GM12878 (cell line): ENCODE measurements around the gene WNT7A. TPM values are rescaled to one million over a fixed set of nuclear protein-coding genes. Genes with fewer than 3 reads are reported as not detected.

ENCODE experiments used
- ATAC-seq: fragments of 200-7000 bp; cut with Tn5 transposase; 3 replicates; pipeline ENCODE4 v1.9.1; 2020; ENCODE audit warnings: mild to moderate bottlenecking, moderate library complexity
- BruUV-seq: library from RNA; stranded (reverse); fragments of 400-500 nt; replicated peaks from 2 replicates; lab custom pipeline; 2021; lab: Mats Ljungman, UMichigan
- CTCF ChIA-PET: fragments of 300-600 bp; sonication (Branson Sonifier 250); formaldehyde crosslinking; extraction: SDS; loops from one replicate; lab custom pipeline; 2021; ENCODE audit warnings: inconsistent platforms; lab: Yijun Ruan, JAX
- POLR2A ChIA-PET: fragments of 350-600 bp; formaldehyde crosslinking; extraction: SDS; loops from one replicate; lab custom pipeline; 2021; ENCODE audit warnings: inconsistent platforms; lab: Charles Lee
- RAD21 ChIA-PET: fragments of 300-600 bp; sonication (Branson Sonifier 250); formaldehyde crosslinking; loops from one replicate; lab custom pipeline; 2023; ENCODE audit warnings: antibody characterized with exemption; ENCODE audit not compliant: unreplicated experiment; lab: Charles Lee
- SMC1A ChIA-PET: fragments of 300-600 bp; sonication (Branson Sonifier 250); formaldehyde crosslinking; loops from one replicate; lab custom pipeline; 2023; ENCODE audit not compliant: unreplicated experiment, uncharacterized antibody; lab: Charles Lee
- DNase-seq: peaks from one replicate; pipeline ENCODE4 v3.0.0-alpha.2; 2011; ENCODE audit warnings: low read depth, low spot score
- FAIRE-seq: peaks from 3 replicates; lab custom pipeline; 2011; peaks lifted over from hg19 to GRCh38; lab: Jason Lieb, UNC
- H2AFZ ChIP-seq: 2 replicates; pipeline ENCODE4 v1.6.0; 2011; ENCODE audit warnings: low read depth, low read length, control low read depth; ENCODE audit not compliant: control insufficient read depth
- H3K27ac ChIP-seq: 2 replicates; pipeline ENCODE4 v1.5.1; 2011; ENCODE audit warnings: control low read depth; ENCODE audit not compliant: control insufficient read depth, insufficient read depth
- H3K27me3 ChIP-seq, 2 experiments: replicated peaks in 1 of 2; 2 replicates each; pipeline versions ENCODE4 v1.6.0 to v1.6.1; 2011; ENCODE audit warnings: low read length in 1 of 2; ENCODE audit not compliant: control insufficient read depth in 2 of 2, insufficient read depth in 2 of 2
- H3K36me3 ChIP-seq, 2 experiments: 2 replicates each; pipeline ENCODE4 v1.5.1; 2011; ENCODE audit warnings: low read length in 1 of 2; ENCODE audit not compliant: control insufficient read depth in 2 of 2, insufficient read depth in 2 of 2
- H3K4me1 ChIP-seq: 2 replicates; pipeline ENCODE4 v1.6.1; 2011; ENCODE audit warnings: mild to moderate bottlenecking, low read length, moderate library complexity, mixed read lengths; ENCODE audit not compliant: control insufficient read depth, insufficient read depth
- H3K4me2 ChIP-seq: 2 replicates; pipeline ENCODE4 v1.6.0; 2011; ENCODE audit warnings: control low read depth; ENCODE audit not compliant: control insufficient read depth, insufficient read depth
- H3K4me3 ChIP-seq: fragments of 200-600 bp; sonication (generic); 2 replicates; pipeline ENCODE4 v1.5.1; 2016
- H3K79me2 ChIP-seq: 2 replicates; pipeline ENCODE4 v1.6.0; 2011; ENCODE audit warnings: low read length; ENCODE audit not compliant: control insufficient read depth, insufficient read depth
- H3K9ac ChIP-seq: 2 replicates; pipeline ENCODE4 v1.8.0; 2011; ENCODE audit warnings: low read length, control low read depth, mixed read lengths; ENCODE audit not compliant: control insufficient read depth, insufficient read depth
- H3K9me3 ChIP-seq: replicated peaks from 3 replicates; pipeline ENCODE4 v1.5.1; 2011; ENCODE audit warnings: mild to moderate bottlenecking, low read length; ENCODE audit not compliant: control insufficient read depth, insufficient read depth
- H4K20me1 ChIP-seq: 2 replicates; pipeline ENCODE4 v1.6.0; 2011; ENCODE audit not compliant: control insufficient read depth, insufficient read depth
- ATF3 ChIP-seq: IDR thresholded peaks from 2 replicates; pipeline ENCODE4 v1.6.1; 2011; ENCODE audit warnings: low read depth, mild to moderate bottlenecking, low read length, moderate library complexity, borderline replicate concordance; ENCODE audit errors: extremely low read depth
- CHD4 ChIP-seq: fragments of 200-600 bp; sonication (generic); IDR thresholded peaks from 2 replicates; pipeline ENCODE4 v1.6.1; 2016; ENCODE audit warnings: mild to moderate bottlenecking
- GABPA ChIP-seq: IDR thresholded peaks from 2 replicates; pipeline ENCODE4 v1.6.1; 2014; ENCODE audit warnings: antibody characterized with exemption, low read depth, mild to moderate bottlenecking, inconsistent platforms
- MEF2B ChIP-seq: fragments of 450-650 bp; IDR thresholded peaks from 2 replicates; pipeline ENCODE4 v1.6.1; 2018; ENCODE audit warnings: mild to moderate bottlenecking, moderate library complexity; ENCODE audit not compliant: partially characterized antibody, poor library complexity, severe bottlenecking
- NBN ChIP-seq: fragments of 450-650 bp; IDR thresholded peaks from 2 replicates; pipeline ENCODE4 v1.6.1; 2016
- SPI1 ChIP-seq: IDR thresholded peaks from 2 replicates; pipeline ENCODE4 v1.6.1; 2011; ENCODE audit warnings: low read depth, mild to moderate bottlenecking, low read length, moderate library complexity, borderline replicate concordance; ENCODE audit not compliant: insufficient read depth
- SREBF2 ChIP-seq: IDR thresholded peaks from 2 replicates; pipeline ENCODE4 v1.6.1; 2012; ENCODE audit warnings: mild to moderate bottlenecking, low read length
- SRF ChIP-seq, 2 experiments: IDR thresholded peaks; 2 replicates each; pipeline ENCODE4 v1.6.1; 2011; ENCODE audit warnings: low read depth in 2 of 2, low read length in 2 of 2, mild to moderate bottlenecking in 1 of 2, moderate library complexity in 1 of 2
- WGBS: methylation state at CpG from one replicate; pipeline ENCODE4 v1.1.6; 2016; ENCODE audit warnings: low lambda C conversion rate; ENCODE audit not compliant: insufficient replicate concordance, insufficient coverage; ENCODE audit errors: missing lambda C conversion rate; 5-methylcytosine and 5-hydroxymethylcytosine counted together
- in situ Hi-C: fragments of 300-500 bp; cut with MboI; formaldehyde crosslinking; loops from 9 replicates; pipeline ENCODE4 v1.14.3; 2018; ENCODE audit warnings: mixed read lengths
- intact Hi-C: fragments of 100-400 bp; cut with micrococcal nuclease; formaldehyde crosslinking; loops from one replicate; pipeline ENCODE4 v1.14.2; 2022; ENCODE audit not compliant: unreplicated experiment
- polyA plus RNA-seq, 11 experiments: library from polyadenylated mRNA; depleted of rRNA in 4 of 11; unstranded in 6 of 11; stranded (reverse) in 5 of 11; fragments of >200 nt; fragmentation: Nextera tagmentation in 4 of 11; fragmentation: Illumina TruSeq in 1 of 11; extraction: Ambion mirVana in 4 of 11; extraction: Trizol in 1 of 11; gene quantifications; 1 replicate in 1 of 11; 2 replicates in 10 of 11; pipeline versions ENCODE4 v1.2.1 to v1.2.3, GENCODE V29; 2011 to 2016; ENCODE audit warnings: inconsistent platforms in 2 of 11, missing spikeins in 2 of 11, low read depth in 1 of 11
- total RNA-seq, 4 experiments: library from RNA; depleted of rRNA in 3 of 4; stranded (reverse); fragments of >200 nt in 3 of 4; fragmentation: Illumina TruSeq in 1 of 4; extraction: Trizol in 1 of 4; gene quantifications; 2 replicates each; pipeline versions ENCODE4 v1.2.1 to v1.2.3, GENCODE V29; 2013 to 2021

The WNT7A gene
- total and polyA plus RNA-seq, 10 of the 15 experiments (the other 5 are each of a cell fraction or from before 2014, with no cell fraction given), result 0.08 TPM; not detected in 9

- TF ChIP-seq ATF3, result no peak
- no peak for TF ChIP-seq SPI1
- TF ChIP-seq GABPA, result no peak
- TF ChIP-seq SRF (IDR thresholded peaks at IDR 0.05; ENCODE audit: low read depth in 2 of 2, low read length in 2 of 2), result no peak
- TF ChIP-seq, all 136 proteins: peak for 0
Measured at GRCh38 chr3:13787533-13788132, 92.2 kb downstream of the WNT7A start (continued).

- Histone ChIP-seq H3K9me3 (no peaks in the 10 kb centered on the region), H3K4me1 (no peaks in the 10 kb centered on the region), H3K27ac (no peak overlapping the region), H3K79me2 (no peaks in the 10 kb centered on the region), H3K9ac (no peak overlapping the region), H3K4me2 (no peak overlapping the region), H4K20me1 (no peaks in the 10 kb centered on the region), H3K27me3 (peaks cover 0 to 8% of the 10 kb centered on the region in 2 experiments; a peak in 3 of 4 replicates), H3K4me3 (no peak overlapping the region), H3K36me3 (no peaks in the 10 kb centered on the region), H2AFZ (no peak overlapping the region)
- CTCF ChIA-PET, result no interaction called here
- intact Hi-C loops, result no loop called here
- SMC1A ChIA-PET, result no interaction called here
- in situ Hi-C loops, result no loop called here
- WGBS, result 38% methylated on average over 10 of the region's 10 CpGs
- DNase-seq (no peak), ATAC-seq (no peak), FAIRE-seq (no peak)
- no peak for TF ChIP-seq NBN
- no peak for TF ChIP-seq MEF2B
- no peak for TF ChIP-seq SREBF2
- TF ChIP-seq CHD4, result no peak
- RAD21 ChIA-PET, result no interaction called here
- BruUV-seq, result no TSS peak
- POLR2A ChIA-PET, result no interaction called here
Measured at GRCh38 chr3:13786811-13787210, 93.1 kb downstream of the WNT7A start.
